Mesothelial cell of epicardium (in vitro differentiated cells): ENCODE results near the gene CYP26A1. TPM values are rescaled to one million over a fixed set of nuclear protein-coding genes. Genes with fewer than 3 reads are reported as not detected.
A peak's percentile ranks its signal among the peaks of the same experiment; 100 is the strongest.

Source experiments
- DNase-seq, 2 experiments: peaks; one replicate each; pipeline ENCODE4 v3.0.0; 2021; ENCODE audit warnings: low spot score in 2 of 2; ENCODE audit not compliant: unreplicated experiment in 2 of 2
- H3K27ac Mint-ChIP-seq: 2 replicates; pipeline ENCODE4 v1.8.0; 2021; ENCODE audit warnings: mixed read lengths
- H3K27me3 Mint-ChIP-seq: 2 replicates; pipeline ENCODE4 v1.8.0; 2021; ENCODE audit warnings: low read depth, mixed read lengths
- H3K36me3 Mint-ChIP-seq: 2 replicates; pipeline ENCODE4 v1.8.0; 2021; ENCODE audit warnings: mixed read lengths
- H3K4me1 Mint-ChIP-seq: 2 replicates; pipeline ENCODE4 v1.8.0; 2021; ENCODE audit warnings: mixed read lengths
- H3K4me3 Mint-ChIP-seq: 2 replicates; pipeline ENCODE4 v1.8.0; 2021; ENCODE audit warnings: mild to moderate bottlenecking, moderate library complexity, mixed read lengths
- H3K9me3 Mint-ChIP-seq: 2 replicates; pipeline ENCODE4 v1.8.0; 2021; ENCODE audit warnings: mixed read lengths
- total RNA-seq: library from RNA; stranded (reverse); gene quantifications from 3 replicates; pipeline ENCODE4 v1.2.1, GENCODE V29; 2021
- TF ChIP-seq, protein P1 (sequence below): fragments of 200-600 bp; sonication (generic); IDR thresholded peaks from one replicate; pipeline ENCODE4 v1.5.0; 2021; ENCODE audit warnings: antibody characterized with exemption; ENCODE audit not compliant: unreplicated experiment

The CYP26A1 gene
- total RNA-seq, 1 donor from 2014 or later, result 76.0 TPM

DNA sequence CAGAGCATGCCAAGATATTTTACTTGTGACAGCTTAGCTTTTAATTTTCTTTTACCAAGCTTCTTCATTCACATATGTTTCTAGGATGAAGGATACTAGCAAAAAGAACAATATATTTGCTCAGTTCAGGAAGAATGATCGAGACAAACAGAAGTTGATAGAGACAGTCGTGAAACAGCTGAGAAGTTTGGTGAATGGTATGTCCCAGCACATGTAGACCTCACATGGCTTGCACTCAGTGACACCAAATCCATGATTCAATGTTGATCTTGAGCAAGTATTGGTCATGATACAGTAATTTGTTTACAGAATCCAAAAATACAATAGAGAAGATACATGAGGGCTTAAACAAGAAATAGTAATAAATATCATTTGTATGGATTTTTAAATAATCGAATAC is 15.6 kb upstream of the CYP26A1 start:
- TF ChIP-seq, protein P1, sequence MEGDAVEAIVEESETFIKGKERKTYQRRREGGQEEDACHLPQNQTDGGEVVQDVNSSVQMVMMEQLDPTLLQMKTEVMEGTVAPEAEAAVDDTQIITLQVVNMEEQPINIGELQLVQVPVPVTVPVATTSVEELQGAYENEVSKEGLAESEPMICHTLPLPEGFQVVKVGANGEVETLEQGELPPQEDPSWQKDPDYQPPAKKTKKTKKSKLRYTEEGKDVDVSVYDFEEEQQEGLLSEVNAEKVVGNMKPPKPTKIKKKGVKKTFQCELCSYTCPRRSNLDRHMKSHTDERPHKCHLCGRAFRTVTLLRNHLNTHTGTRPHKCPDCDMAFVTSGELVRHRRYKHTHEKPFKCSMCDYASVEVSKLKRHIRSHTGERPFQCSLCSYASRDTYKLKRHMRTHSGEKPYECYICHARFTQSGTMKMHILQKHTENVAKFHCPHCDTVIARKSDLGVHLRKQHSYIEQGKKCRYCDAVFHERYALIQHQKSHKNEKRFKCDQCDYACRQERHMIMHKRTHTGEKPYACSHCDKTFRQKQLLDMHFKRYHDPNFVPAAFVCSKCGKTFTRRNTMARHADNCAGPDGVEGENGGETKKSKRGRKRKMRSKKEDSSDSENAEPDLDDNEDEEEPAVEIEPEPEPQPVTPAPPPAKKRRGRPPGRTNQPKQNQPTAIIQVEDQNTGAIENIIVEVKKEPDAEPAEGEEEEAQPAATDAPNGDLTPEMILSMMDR, result no peak
- H3K27ac Mint-ChIP-seq, result no peak overlapping the region
- H3K36me3 Mint-ChIP-seq, result peaks cover 18% of the 10 kb centered on the region
- H3K4me3 Mint-ChIP-seq, result no peak overlapping the region
- no peaks in the 10 kb centered on the region for H3K9me3 Mint-ChIP-seq
- H3K4me1 Mint-ChIP-seq, result peaks cover 10% of the 10 kb centered on the region
- H3K27me3 Mint-ChIP-seq, result peaks cover 39% of the 10 kb centered on the region
- no peak for DNase-seq

DNA sequence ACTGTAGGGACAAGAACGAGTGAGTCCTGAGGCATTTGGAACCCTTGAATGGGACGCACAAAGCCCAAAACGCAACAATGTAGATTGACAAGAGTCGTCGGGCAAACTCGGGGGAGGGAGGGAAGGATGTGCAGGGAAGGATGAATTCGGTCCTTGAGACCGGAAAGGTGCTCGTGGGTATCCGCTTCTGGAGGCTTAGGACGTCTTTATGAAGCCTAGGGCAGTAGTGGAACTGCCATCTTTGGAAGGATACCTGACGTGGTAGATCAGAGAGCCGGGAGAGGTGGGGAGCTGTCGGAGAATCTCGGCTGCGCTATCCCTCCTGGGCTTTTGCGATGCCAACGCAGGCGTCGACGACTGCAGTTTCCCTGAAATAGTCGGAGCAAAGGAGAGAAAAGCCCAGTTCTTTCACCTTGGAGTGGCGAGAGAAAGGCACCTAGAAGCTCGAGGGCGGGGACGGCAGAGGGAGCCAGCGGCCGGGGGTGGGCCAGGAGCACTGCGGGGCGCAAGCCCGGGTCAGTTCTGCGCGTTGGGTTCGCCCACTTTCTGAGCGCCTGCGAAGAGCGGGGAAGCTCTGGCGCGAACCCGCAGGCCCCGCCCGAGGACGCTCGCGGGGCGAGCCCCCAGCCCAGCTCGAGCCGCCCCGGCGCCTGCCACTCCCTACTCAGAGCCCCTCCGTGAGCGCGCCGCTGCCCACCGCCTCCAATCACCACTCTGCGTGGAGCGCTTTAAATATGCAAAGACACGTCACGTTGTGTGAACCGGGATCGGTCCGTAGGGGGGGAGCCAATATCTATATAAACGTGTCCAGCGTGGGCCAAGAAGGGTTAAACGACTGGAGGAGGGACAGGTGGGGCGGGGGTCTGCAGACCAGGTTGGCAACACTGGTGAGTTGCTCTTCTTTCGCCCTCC is 13.5 kb upstream of the CYP26A1 start, which contains the start of gene CYP26C1:
Gene CYP26C1, plus strand, starts transcription at position 824 of the 912 bp plus-strand sequence. CDS start 466 bp downstream, outside the sequence.
- Mint-ChIP-seq H3K4me3 (peak within 1 kb of the TSS; percentile 56), H3K27ac (no peak within 1 kb of the TSS), H3K27me3 (peaks cover 59% of the 10 kb centered on the region), H3K4me1 (peaks cover 10% of the 10 kb centered on the region), H3K36me3 (peaks cover 18% of the 10 kb centered on the region), H3K9me3 (no peaks in the 10 kb centered on the region)
- TF ChIP-seq, protein P1, result no peak
- DNase-seq, result no peak

DNA sequence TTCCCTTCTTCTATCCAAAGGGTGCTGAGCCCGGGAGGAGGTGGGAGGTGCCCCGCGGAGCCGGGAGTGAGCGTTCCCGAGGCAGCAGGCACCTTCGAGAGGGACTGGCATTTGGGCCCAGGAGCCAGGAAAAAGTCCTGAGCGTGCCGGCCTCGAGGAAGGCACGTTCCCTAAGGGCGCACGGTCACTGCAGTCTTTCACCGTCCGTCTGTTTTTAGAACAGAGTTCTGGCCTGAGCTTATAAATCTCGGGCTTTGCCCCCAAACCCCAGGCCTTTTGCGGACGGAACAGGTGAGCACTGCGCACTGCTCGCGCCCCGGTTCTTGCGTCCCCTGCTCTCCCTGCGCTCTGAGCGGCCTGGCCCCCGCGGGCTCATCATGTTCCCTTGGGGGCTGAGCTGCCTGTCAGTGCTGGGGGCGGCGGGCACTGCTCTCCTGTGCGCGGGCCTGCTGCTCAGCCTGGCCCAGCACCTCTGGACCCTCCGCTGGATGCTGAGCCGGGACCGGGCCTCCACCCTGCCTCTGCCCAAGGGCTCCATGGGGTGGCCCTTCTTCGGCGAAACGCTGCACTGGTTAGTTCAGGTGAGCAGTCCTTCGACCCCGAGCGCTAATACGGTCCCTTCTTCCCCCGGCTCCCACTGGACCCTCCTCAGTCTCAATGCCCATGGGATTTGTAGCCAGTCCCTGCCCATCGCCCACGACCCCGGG is 12.7 kb upstream of the CYP26A1 start:
- no peak overlapping the region for H3K4me3 Mint-ChIP-seq
- peaks cover 18% of the 10 kb centered on the region for H3K36me3 Mint-ChIP-seq
- peaks cover 12% of the 10 kb centered on the region for H3K4me1 Mint-ChIP-seq
- H3K9me3 Mint-ChIP-seq, result no peaks in the 10 kb centered on the region
- TF ChIP-seq, protein P1, result no peak
- H3K27ac Mint-ChIP-seq, result no peak overlapping the region
- DNase-seq, result no peak
- peaks cover 65% of the 10 kb centered on the region for H3K27me3 Mint-ChIP-seq

DNA sequence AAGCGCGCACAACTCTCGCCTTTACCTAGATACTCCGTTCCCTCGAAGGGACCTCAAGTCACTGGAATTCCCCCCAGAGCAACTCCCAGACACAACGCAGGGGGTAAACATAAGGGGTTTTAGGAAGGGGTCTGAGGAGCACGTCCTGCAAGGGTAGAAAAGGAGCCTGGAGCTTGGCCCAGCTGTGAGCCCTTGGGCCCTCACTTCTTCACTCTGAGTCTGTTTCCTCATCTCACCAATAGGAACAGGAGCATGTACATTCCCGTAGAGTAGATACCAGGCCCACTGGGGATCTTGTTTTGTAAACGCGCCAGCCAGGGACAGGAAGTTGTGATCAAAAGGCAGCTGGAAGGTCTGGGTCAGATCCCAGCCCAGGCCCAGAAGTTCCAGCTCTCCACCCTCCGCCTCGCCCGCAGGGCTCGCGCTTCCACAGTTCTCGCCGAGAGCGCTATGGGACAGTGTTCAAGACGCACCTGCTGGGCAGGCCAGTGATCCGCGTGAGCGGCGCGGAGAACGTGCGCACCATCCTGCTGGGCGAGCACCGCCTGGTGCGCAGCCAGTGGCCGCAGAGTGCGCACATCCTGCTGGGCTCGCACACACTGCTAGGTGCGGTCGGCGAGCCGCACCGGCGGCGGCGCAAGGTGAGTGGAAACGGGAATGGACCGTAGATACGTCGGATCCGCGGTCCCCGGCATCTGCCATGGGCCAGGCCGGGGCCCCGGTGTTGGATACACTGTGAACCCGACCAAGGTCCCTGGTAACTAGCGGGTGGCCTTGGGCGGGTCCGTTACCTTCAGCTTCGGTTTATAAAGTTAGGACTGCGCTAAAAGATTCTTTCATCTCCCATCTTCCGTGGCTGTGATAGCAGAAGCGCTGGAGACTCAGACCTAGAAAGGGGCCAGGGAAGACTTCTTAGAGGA is 11.8 kb upstream of the CYP26A1 start:
- Mint-ChIP-seq H3K4me3 (peak overlapping the region; percentile 55), H3K9me3 (no peaks in the 10 kb centered on the region), H3K27me3 (peaks cover 72% of the 10 kb centered on the region), H3K4me1 (peaks cover 14% of the 10 kb centered on the region), H3K27ac (no peak overlapping the region), H3K36me3 (peaks cover 18% of the 10 kb centered on the region)
- TF ChIP-seq, protein P1, result no peak
- no peak for DNase-seq

DNA sequence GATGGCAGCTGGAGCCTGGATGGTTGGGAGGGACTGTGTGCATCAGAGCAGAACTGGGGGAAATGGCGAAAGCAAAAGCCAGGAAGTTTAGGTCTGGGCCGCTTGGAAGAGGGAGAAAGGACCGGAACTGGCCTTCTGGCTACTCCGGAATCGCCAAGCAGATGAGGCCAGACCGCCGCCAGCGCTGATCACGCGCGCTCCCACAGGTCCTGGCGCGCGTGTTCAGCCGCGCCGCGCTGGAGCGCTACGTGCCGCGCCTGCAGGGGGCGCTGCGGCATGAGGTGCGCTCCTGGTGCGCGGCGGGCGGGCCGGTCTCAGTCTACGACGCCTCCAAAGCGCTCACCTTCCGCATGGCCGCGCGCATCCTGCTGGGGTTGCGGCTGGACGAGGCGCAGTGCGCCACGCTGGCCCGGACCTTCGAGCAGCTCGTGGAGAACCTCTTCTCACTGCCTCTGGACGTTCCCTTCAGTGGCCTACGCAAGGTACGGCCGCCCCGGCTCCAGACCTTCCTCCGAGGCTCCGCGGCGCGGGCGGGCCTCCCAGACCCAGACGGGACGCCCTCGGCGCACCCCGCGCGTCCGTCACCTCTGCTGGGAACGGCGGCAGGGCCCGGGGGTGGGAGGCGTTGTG is 11.1 kb upstream of the CYP26A1 start:
- DNase-seq, result no peak
- Mint-ChIP-seq H3K27ac (no peak overlapping the region), H3K9me3 (no peaks in the 10 kb centered on the region), H3K4me3 (peak overlapping the region; percentile 55), H3K27me3 (peaks cover 80% of the 10 kb centered on the region), H3K36me3 (peaks cover 18% of the 10 kb centered on the region), H3K4me1 (peaks cover 14% of the 10 kb centered on the region)
- TF ChIP-seq, protein P1, result peak; percentile 70
